HFFc6 (cell line): Measurements from ENCODE around the gene SNX5. TPM values are rescaled to one million over a fixed set of nuclear protein-coding genes. Genes with fewer than 3 reads are reported as not detected.

ENCODE experiments used
- DNase-seq: peaks from one replicate; pipeline ENCODE4 v3.0.0-alpha.2; 2018
- H3K27ac Mint-ChIP-seq: 2 replicates; pipeline ENCODE4 v1.8.0; 2020; ENCODE audit warnings: mild to moderate bottlenecking, mixed read lengths
- H3K27me3 Mint-ChIP-seq: 2 replicates; pipeline ENCODE4 v1.8.0; 2021; ENCODE audit warnings: mild to moderate bottlenecking, moderate library complexity, mixed read lengths; ENCODE audit not compliant: insufficient read depth
- H3K36me3 Mint-ChIP-seq: 2 replicates; pipeline ENCODE4 v1.8.0; 2021; ENCODE audit warnings: low read depth, mixed read lengths
- H3K4me1 Mint-ChIP-seq: 2 replicates; pipeline ENCODE4 v1.8.0; 2020; ENCODE audit warnings: low read depth, mixed read lengths
- H3K4me3 Mint-ChIP-seq: 2 replicates; pipeline ENCODE4 v1.8.0; 2020; ENCODE audit warnings: mild to moderate bottlenecking, moderate library complexity, mixed read lengths
- H3K9me3 Mint-ChIP-seq: 2 replicates; pipeline ENCODE4 v1.8.0; 2020; ENCODE audit warnings: mild to moderate bottlenecking, mixed read lengths
- total RNA-seq, 6 experiments: library from RNA; stranded (reverse); fragmentation: NEBNext Ultra II Directional; extraction: Animal tissue kit (Norgen Biotek cat#: 25700); gene quantifications; 2 replicates in 1 of 6; 3 replicates in 5 of 6; pipeline ENCODE4 v1.2.3, GENCODE V29; 2021
- TF ChIP-seq, protein P1 (sequence below): fragments of 200-600 bp; sonication (generic); IDR thresholded peaks from 2 replicates; pipeline ENCODE4 v1.5.0; 2021; ENCODE audit warnings: antibody characterized with exemption, mild to moderate bottlenecking

The SNX5 gene
- total RNA-seq, 6 experiments from 2014 or later = 69.6 to 97.5 (median 81.8) TPM

DNA sequence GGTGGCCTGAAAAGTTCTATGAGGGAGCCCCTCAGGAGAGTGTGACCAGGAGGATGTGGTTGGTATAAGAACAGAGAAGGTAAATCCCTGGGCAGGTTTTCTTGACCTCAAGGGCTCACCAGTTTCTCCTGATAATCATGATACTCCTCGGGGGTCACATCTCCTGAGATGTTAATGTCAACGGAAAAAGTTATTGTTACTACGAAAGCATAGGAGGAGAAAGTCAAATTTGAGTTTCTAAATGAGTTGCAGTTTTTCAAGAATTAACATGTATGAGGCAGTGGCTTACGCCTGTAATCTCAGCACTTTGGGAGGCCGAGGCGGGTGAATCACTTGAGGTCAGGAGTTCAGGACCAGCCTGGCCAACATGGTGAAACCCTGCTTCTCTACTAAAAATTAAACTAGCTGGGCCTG lies 23.6 kb upstream of the SNX5 start:
- TF ChIP-seq, protein P1, sequence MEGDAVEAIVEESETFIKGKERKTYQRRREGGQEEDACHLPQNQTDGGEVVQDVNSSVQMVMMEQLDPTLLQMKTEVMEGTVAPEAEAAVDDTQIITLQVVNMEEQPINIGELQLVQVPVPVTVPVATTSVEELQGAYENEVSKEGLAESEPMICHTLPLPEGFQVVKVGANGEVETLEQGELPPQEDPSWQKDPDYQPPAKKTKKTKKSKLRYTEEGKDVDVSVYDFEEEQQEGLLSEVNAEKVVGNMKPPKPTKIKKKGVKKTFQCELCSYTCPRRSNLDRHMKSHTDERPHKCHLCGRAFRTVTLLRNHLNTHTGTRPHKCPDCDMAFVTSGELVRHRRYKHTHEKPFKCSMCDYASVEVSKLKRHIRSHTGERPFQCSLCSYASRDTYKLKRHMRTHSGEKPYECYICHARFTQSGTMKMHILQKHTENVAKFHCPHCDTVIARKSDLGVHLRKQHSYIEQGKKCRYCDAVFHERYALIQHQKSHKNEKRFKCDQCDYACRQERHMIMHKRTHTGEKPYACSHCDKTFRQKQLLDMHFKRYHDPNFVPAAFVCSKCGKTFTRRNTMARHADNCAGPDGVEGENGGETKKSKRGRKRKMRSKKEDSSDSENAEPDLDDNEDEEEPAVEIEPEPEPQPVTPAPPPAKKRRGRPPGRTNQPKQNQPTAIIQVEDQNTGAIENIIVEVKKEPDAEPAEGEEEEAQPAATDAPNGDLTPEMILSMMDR = no peak
- H3K27ac Mint-ChIP-seq = no peak overlapping the region
- no peak overlapping the region for H3K4me3 Mint-ChIP-seq
- H3K9me3 Mint-ChIP-seq = no peaks in the 10 kb centered on the region
- H3K4me1 Mint-ChIP-seq = peaks cover 19% of the 10 kb centered on the region
- DNase-seq = no peak
- H3K36me3 Mint-ChIP-seq = no peaks in the 10 kb centered on the region; the same call in 1 of the 2 replicates
- H3K27me3 Mint-ChIP-seq = no peaks in the 10 kb centered on the region

DNA sequence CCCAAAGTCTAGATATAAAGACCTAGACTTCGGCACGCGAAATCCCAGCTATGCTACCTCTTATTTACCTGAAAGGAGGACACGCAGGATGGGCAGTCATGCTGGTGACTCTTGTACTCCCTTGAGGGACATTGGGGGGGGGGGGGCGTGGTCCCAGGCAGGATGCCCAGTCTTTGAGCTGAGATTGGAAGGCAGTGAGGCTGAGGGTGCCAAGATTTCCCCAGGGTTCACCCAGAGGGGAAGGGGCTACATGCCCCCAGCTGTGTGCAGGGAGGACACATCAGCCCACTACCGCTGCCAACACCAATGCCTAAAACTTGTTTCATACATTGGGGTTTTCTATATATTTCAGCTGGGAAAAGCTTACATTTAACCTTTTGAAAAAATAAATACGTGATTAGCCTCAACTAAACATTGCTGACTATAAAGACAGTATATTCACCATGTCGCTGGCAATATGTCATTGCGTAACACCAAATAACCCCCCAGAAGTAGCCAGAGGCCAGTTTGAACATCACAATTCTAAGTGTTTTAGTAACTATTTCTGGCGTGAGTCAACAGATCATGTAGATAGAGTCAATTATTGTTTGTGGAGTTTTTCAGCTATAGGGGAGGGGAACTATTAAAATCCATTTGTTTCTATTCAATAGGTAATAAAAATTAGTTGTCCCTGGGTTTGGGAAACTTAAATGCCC lies 21.8 kb upstream of the SNX5 start:
- Mint-ChIP-seq H3K9me3 (no peaks in the 10 kb centered on the region), H3K36me3 (no peaks in the 10 kb centered on the region; the same call in 1 of the 2 replicates), H3K27ac (no peak overlapping the region), H3K27me3 (no peaks in the 10 kb centered on the region), H3K4me1 (peaks cover 10% of the 10 kb centered on the region), H3K4me3 (no peak overlapping the region)
- TF ChIP-seq, protein P1 = no peak
- DNase-seq = peak; percentile 56

DNA sequence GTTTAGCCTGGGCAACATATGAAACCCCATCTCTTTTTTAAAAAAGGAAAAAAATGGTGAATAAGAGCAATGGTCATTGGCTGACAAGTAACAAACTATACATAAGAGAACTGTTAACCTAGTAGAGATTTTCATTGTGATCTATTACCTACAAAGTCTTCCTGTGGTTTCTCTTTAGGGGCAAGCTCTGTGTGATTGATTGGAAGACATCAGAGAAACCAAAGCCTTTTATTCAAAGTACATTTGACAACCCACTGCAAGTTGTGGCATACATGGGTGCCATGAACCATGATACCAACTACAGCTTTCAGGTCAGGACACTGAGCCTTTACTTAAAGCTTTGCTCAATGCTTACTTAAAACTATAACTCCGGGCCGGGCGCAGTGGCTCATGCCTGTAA lies 19.4 kb upstream of the SNX5 start:
- Mint-ChIP-seq H3K36me3 (no peaks in the 10 kb centered on the region; the same call in 1 of the 2 replicates), H3K27me3 (no peaks in the 10 kb centered on the region), H3K27ac (no peak overlapping the region), H3K9me3 (no peaks in the 10 kb centered on the region), H3K4me3 (no peak overlapping the region), H3K4me1 (peaks cover 10% of the 10 kb centered on the region)
- TF ChIP-seq, protein P1 = no peak
- no peak for DNase-seq

DNA sequence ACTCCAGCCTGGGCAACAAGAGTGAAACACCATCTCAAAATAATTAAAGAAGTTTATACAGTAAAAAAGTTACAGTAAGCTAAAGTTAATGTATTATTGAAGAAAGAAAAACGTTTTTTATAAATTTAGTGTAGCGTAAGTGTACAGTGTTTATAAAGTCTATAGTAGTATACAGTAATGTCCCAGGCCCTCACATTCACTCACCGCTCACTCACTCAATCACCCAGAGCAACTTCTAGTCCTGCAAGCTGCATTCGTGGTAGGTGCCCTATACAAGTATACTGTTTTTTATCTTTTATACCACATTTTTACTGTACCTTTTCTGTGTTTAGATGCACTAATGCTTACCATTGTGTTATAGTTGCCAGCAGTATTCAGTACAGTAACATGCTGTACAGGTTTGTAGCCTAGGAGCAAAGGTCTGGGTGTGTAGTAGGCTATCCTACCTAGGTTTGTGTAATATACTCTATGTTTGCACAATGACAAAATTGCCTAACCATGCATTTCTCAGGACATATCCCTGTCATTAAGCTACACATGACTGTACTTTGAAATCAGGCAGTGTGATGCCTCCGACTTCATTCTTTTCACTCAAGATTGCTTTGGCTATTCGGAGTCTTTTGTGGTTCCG lies 16.9 kb upstream of the SNX5 start:
- TF ChIP-seq, protein P1 = no peak
- Mint-ChIP-seq H3K4me3 (no peak overlapping the region), H3K4me1 (no peaks in the 10 kb centered on the region), H3K9me3 (no peaks in the 10 kb centered on the region), H3K27ac (no peak overlapping the region), H3K27me3 (no peaks in the 10 kb centered on the region), H3K36me3 (no peaks in the 10 kb centered on the region; the same call in 1 of the 2 replicates)
- DNase-seq = no peak

DNA sequence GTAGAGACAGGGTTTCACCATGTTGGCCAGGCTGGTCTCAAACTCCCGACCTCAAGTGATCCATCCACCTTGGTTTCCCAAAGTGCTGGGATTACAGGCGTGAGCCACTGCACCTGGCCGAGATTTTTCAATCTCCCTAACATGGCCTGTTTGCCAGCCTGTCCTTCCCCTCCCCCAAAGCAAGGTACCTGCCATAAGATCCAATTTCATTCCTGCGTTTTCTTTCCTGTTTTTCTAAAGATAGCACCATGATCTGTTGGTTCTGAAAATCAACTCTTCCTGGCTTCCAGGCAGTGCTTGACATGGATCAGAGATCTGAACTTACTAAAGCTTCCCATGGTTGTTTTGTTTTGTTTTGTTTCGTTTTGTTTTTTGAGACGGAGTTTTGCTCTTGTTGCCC lies 7.7 kb upstream of the SNX5 start:
- peaks cover 20% of the 10 kb centered on the region; the same call in 1 of the 2 replicates for H3K36me3 Mint-ChIP-seq
- peaks cover 2% of the 10 kb centered on the region; the same call in 1 of the 2 replicates for H3K27me3 Mint-ChIP-seq
- TF ChIP-seq, protein P1 = no peak
- H3K4me3 Mint-ChIP-seq = no peak overlapping the region
- H3K27ac Mint-ChIP-seq = no peak overlapping the region
- H3K9me3 Mint-ChIP-seq = no peaks in the 10 kb centered on the region
- DNase-seq = no peak
- peaks cover 29% of the 10 kb centered on the region for H3K4me1 Mint-ChIP-seq
